SU-DHL-6 (cell line): Measurements from ENCODE around the gene TRPM1.

Source experiments
- CTCF ChIP-seq: fragments of 200-600 bp; sonication (generic); IDR thresholded peaks from one replicate; pipeline ENCODE4 v1.5.1; 2017; ENCODE audit warnings: antibody characterized with exemption, mild to moderate bottlenecking, low read length, moderate library complexity; ENCODE audit not compliant: insufficient read depth, poor library complexity, severe bottlenecking
- EZH2phosphoT487 ChIP-seq: fragments of 200-600 bp; sonication (generic), shearing (Covaris generic); conservative IDR thresholded peaks from 2 replicates; pipeline ENCODE4 v1.6.1; 2018; ENCODE audit warnings: mild to moderate bottlenecking, antibody characterized with exemption, low read length, moderate library complexity, mixed read lengths

- TF ChIP-seq CTCF: no peak
- TF ChIP-seq EZH2phosphoT487: no peak
Measured at GRCh38 chr15:30954674-30955073, 146.9 kb downstream of the TRPM1 start.
